Thymus (tissue), 11 donors: Measurements from ENCODE around the gene TREML1. TPM values are rescaled to one million over a fixed set of nuclear protein-coding genes. Genes with fewer than 3 reads are reported as not detected.
A peak's percentile ranks its signal among the peaks of the same experiment; 100 is the strongest.

Experiments
- DNase-seq, 9 donors: peaks; one replicate each; pipeline ENCODE4 v3.0.0-alpha.2; 2013; ENCODE audit warnings: low spot score in 9 of 9, low read depth in 6 of 9, missing footprints in 1 of 9
- H3K27ac ChIP-seq, 2 donors: one replicate each; pipeline ENCODE4 v1.5.1; 2013; ENCODE audit warnings: control low read depth in 1 of 2, low read depth in 1 of 2, low read length in 1 of 2, mild to moderate bottlenecking in 1 of 2, moderate library complexity in 1 of 2
- H3K27me3 ChIP-seq, 2 donors: one replicate each; pipeline ENCODE4 v1.5.1; 2013; ENCODE audit warnings: low read length in 1 of 2; ENCODE audit not compliant: control insufficient read depth in 2 of 2, insufficient read depth in 1 of 2
- H3K36me3 ChIP-seq, 2 donors: one replicate each; pipeline ENCODE4 v1.5.1; 2013; ENCODE audit warnings: low read length in 1 of 2, mild to moderate bottlenecking in 1 of 2, moderate library complexity in 1 of 2; ENCODE audit not compliant: control insufficient read depth in 2 of 2, insufficient read depth in 2 of 2
- H3K4me1 ChIP-seq, 2 donors: one replicate each; pipeline ENCODE4 v1.5.1; 2013; ENCODE audit warnings: low read length in 2 of 2; ENCODE audit not compliant: control insufficient read depth in 2 of 2, insufficient read depth in 2 of 2
- H3K4me3 ChIP-seq, 2 donors: one replicate each; pipeline ENCODE4 v1.5.1; 2013; ENCODE audit warnings: low read length in 2 of 2, control low read depth in 1 of 2, mild to moderate bottlenecking in 1 of 2
- H3K9me3 ChIP-seq, 2 donors: one replicate each; pipeline ENCODE4 v1.5.1; 2013; ENCODE audit warnings: low read length in 1 of 2, mild to moderate bottlenecking in 1 of 2; ENCODE audit not compliant: control insufficient read depth in 2 of 2, insufficient read depth in 1 of 2
- WGBS: extraction: QIAGEN DNeasy Blood & Tissue Kit; methylation state at CpG from one replicate; pipeline ENCODE4 v1.1.7; 2013; 5-methylcytosine and 5-hydroxymethylcytosine counted together
- polyA plus RNA-seq: library from polyadenylated mRNA; stranded (reverse); fragments of 200-250 nt; gene quantifications from one replicate; pipeline ENCODE4 v1.2.3, GENCODE V29; 2013
- total RNA-seq: library from RNA; stranded (reverse); fragments of 120-200 nt; gene quantifications from one replicate; pipeline ENCODE4 v1.2.4, GENCODE V29; 2013
- donor health status: healthy.

TREML1 gene
- total and polyA plus RNA-seq, 2 donors: 2.3 to 3.1 TPM

- WGBS: 79% methylated on average over 4 of the region's 4 CpGs
- no peak for DNase-seq
- no peaks in the 10 kb centered on the region for H3K4me1 ChIP-seq
- no peak overlapping the region for H3K4me3 ChIP-seq
- peaks cover 0 to 10% of the 10 kb centered on the region in 2 donors for H3K27me3 ChIP-seq
- H3K27ac ChIP-seq: no peak overlapping the region
- no peaks in the 10 kb centered on the region for H3K9me3 ChIP-seq
- no peaks in the 10 kb centered on the region for H3K36me3 ChIP-seq
Measured at GRCh38 chr6:41170547-41171160, 16.5 kb upstream of the TREML1 start.

DNA sequence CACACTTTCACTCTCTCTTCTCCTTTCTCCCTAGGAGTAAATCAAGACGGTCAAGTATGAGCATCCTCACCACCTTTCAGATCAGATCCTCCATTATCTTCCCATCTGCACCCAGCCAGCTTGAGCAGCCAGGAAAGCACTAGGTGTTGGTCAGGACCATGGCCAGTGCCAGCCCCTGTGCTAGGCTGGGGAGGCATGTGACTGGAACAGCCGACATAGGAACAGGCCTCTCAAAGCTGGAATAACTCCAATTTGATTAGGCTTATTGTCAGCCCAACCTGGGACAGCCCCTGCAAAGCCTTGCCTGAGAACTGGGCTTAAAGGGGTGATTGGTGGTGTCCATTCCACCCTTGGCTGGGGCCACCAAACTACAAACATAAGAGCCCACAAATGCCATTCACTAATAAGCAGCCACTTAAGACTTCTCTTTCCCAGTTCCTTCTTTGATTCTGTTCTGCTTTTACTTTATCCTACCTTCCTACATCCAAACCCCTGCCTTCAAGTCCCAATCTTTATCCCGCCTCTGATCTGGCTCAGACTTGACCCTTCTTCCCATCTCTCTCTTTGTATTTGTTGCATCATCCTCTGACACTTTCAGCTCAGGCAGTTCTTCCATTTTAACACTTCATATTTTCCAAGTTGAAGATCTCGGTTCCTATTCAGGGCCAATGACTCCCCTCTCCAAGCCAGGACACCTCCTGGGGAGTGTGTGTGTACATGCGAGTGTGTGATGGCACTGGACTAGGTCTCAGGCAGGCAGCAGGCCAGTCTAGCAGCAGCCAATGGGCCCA, 13.2 kb upstream of the TREML1 start:
- no peaks in the 10 kb centered on the region for H3K4me1 ChIP-seq
- H3K27me3 ChIP-seq: peaks cover 0 to 10% of the 10 kb centered on the region in 2 donors
- no peak overlapping the region for H3K27ac ChIP-seq
- no peaks in the 10 kb centered on the region for H3K9me3 ChIP-seq
- no peaks in the 10 kb centered on the region for H3K36me3 ChIP-seq
- WGBS: 81% methylated on average over 5 of the region's 5 CpGs
- no peak overlapping the region for H3K4me3 ChIP-seq
- DNase-seq: peak in 1 of 9 donors; percentile 23

DNA sequence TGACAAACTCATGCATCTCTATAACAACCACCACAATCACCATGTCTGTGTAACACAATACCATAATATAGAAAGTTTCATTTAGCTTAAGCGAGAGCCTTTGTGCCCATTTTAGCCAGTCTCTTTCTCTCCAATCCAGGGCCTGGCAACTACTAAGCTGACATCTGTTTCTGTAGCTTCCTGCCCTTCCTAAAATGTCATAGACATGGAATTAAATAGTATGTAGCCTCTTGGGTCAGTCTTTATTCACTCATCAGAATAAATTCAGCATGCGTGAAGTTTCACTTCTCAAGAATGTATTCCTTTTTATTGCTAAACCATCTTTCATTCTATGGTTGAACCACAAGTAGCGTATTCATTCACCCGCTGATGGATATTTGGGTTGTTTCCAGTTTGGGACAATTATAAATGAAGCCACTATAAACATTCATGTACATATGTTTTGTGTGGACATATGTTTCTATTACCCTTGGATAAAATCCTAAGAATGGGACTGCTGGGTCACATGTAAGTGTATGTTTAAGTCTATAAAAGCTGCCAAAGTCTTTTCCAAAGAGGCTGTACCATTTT, 10.5 kb upstream of the TREML1 start:
- Histone ChIP-seq H3K4me3 (no peak overlapping the region), H3K9me3 (no peaks in the 10 kb centered on the region), H3K4me1 (no peaks in the 10 kb centered on the region), H3K27me3 (peaks cover 0 to 10% of the 10 kb centered on the region in 2 donors), H3K27ac (no peak overlapping the region), H3K36me3 (no peaks in the 10 kb centered on the region)
- DNase-seq: no peak
- WGBS: 96% methylated on average over 4 of the region's 4 CpGs

DNA sequence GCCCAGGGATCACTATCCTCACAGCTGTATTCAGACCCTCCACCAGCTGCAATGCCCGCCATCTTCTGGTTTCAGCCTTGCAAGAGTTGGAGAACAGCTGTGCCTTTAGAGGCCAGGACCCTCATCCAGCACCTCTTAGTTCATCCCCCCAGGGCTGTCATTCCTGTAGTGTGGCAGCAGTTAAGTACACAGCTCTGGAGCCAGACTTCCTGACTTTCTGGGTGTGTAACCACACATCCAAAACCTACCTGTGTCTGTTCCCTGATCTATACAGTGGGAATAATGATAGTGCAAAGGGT, 9.2 kb upstream of the TREML1 start:
- H3K9me3 ChIP-seq: no peaks in the 10 kb centered on the region
- no peaks in the 10 kb centered on the region for H3K4me1 ChIP-seq
- DNase-seq: no peak
- H3K36me3 ChIP-seq: no peaks in the 10 kb centered on the region
- no peak overlapping the region for H3K4me3 ChIP-seq
- 100% methylated on average over 1 of the region's 1 CpG for WGBS
- H3K27me3 ChIP-seq: peaks cover 0 to 10% of the 10 kb centered on the region in 2 donors
- no peak overlapping the region for H3K27ac ChIP-seq

DNA sequence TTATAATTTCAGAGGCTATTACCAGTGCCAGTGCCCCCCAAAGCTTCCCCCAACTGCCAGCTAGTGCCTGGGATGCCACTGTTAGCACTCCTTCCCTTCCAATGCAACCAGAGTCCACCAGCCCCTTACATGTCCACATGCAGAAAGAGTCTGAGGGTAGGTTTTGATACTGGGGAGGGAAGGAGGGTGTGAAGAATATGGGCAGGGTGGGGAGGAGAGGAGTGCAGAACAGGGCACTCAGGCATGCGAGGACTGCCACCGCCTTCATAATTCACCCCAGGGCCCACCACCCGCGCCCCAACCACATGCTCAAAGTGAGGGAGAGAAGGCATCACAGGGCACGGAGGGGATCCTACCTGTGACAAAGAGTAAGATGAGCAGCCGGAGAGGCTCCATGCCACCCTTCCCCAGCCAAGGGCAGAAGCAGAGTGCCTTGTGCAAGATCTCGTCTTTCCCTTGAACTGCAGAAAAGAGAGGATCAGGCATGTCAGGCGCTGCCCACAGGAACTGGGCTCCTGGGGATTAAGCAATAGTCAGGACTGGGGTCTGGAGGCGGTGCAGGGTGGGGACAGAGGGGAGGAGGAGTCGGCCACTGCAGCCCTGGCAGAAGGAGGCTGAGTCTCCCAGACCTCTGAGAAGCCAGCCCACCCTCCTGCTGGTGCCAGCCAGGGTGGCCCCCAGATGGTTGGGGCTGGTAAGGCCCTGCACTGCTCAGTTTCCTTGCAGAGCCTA, 8.7 kb upstream of the TREML1 start, which contains the start of gene TREM2:
Gene TREM2, minus strand, starts transcription at position 430 of the 732 bp plus-strand sequence. Its CDS starts 34 bp downstream, at position 396.
- WGBS: 97% methylated on average over 10 of the region's 10 CpGs
- Histone ChIP-seq H3K4me3 (no peak within 1 kb of the TSS), H3K9me3 (no peaks in the 10 kb centered on the region), H3K36me3 (no peaks in the 10 kb centered on the region), H3K27me3 (peaks cover 0 to 10% of the 10 kb centered on the region in 2 donors), H3K27ac (no peak within 1 kb of the TSS), H3K4me1 (no peaks in the 10 kb centered on the region)
- no peak for DNase-seq

DNA sequence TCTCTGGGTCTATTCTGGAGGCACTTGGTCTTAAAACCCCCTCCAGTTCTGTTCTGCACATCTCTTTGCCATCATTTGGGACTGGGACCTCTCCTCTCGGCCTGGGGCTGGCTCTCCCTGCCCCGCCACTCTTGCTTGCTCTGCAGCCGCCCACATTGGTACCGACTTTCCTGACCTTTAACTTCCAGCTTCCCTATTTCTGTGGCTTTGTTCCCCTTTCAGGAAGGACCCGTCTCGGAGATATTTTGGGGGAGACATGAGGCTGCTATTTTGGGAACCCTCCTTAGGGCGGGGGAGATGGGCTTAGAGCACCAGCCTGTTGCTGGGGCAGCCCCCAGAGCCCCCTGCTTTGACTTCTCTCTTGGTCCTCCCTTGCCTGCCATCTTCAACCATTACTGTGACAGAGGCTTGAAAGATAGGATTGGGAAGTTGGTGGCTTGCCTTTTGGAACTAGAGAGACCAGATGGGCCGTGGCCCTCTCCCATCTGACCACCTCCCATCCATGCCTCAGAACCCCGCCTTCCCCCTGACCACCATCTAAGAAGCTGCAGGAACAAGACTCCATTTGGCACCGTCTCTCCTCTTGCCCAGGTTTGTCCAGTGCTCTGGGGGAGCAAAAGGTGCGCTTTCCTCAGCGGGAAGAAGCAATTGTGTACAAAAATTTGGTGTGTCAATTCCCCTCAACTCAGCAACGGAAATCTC, 7.9 kb upstream of the TREML1 start:
- no peak for DNase-seq
- no peaks in the 10 kb centered on the region for H3K9me3 ChIP-seq
- no peaks in the 10 kb centered on the region for H3K36me3 ChIP-seq
- H3K27ac ChIP-seq: no peak overlapping the region
- H3K4me1 ChIP-seq: no peaks in the 10 kb centered on the region
- WGBS: 57% methylated on average over 13 of the region's 13 CpGs
- peaks cover 0 to 7% of the 10 kb centered on the region in 2 donors for H3K27me3 ChIP-seq
- H3K4me3 ChIP-seq: no peak overlapping the region

GRCh38 chr6:41161380-41161779, 7.2 kb upstream of the TREML1 start:
- no peak overlapping the region for H3K4me3 ChIP-seq
- H3K27me3 ChIP-seq: peaks cover 0 to 7% of the 10 kb centered on the region in 2 donors
- 93% methylated on average over 10 of the region's 10 CpGs for WGBS

GRCh38 chr6:41160933-41161332, 6.8 kb upstream of the TREML1 start:
- Histone ChIP-seq H3K4me3 (no peak overlapping the region), H3K9me3 (no peaks in the 10 kb centered on the region), H3K27me3 (peaks cover 0 to 7% of the 10 kb centered on the region in 2 donors), H3K27ac (no peak overlapping the region), H3K36me3 (no peaks in the 10 kb centered on the region), H3K4me1 (no peaks in the 10 kb centered on the region)
- DNase-seq: no peak
- 96% methylated on average over 3 of the region's 3 CpGs for whole genome bisulfite sequencing

More at GRCh38 chr6:41161380-41161779, 7.2 kb upstream of the TREML1 start:
- DNase-seq: no peak
- no peaks in the 10 kb centered on the region for H3K36me3 ChIP-seq
- H3K9me3 ChIP-seq: no peaks in the 10 kb centered on the region
- no peaks in the 10 kb centered on the region for H3K4me1 ChIP-seq
- H3K27ac ChIP-seq: no peak overlapping the region
